Bronchial epithelial cell (primary cell): ENCODE data around the gene MTA3. TPM values are rescaled to one million over a fixed set of nuclear protein-coding genes. Genes with fewer than 3 reads are reported as not detected.

Experiments used
- DNase-seq: peaks from one replicate; pipeline ENCODE4 v3.0.0-alpha.2; 2010; ENCODE audit warnings: low read depth
- FAIRE-seq: peaks from 2 replicates; lab custom pipeline; 2011; peaks lifted over from hg19 to GRCh38; lab: Jason Lieb, UNC
- H3K27me3 ChIP-seq: 2 replicates; pipeline ENCODE4 v1.5.1; 2011; ENCODE audit warnings: low read length; ENCODE audit not compliant: control insufficient read depth, insufficient read depth
- H3K36me3 ChIP-seq: 2 replicates; pipeline ENCODE4 v1.5.1; 2011; ENCODE audit warnings: low read length; ENCODE audit not compliant: control insufficient read depth, insufficient read depth
- H3K4me3 ChIP-seq: 2 replicates; pipeline ENCODE4 v1.5.1; 2011; ENCODE audit warnings: mild to moderate bottlenecking, low read depth, low read length, control low read depth
- CTCF ChIP-seq: IDR thresholded peaks from 2 replicates; pipeline ENCODE4 v1.5.1; 2011; ENCODE audit warnings: mild to moderate bottlenecking, moderate library complexity, low read length, control low read depth, inconsistent platforms; ENCODE audit not compliant: insufficient read depth, severe bottlenecking
- total RNA-seq: library from RNA; depleted of rRNA; stranded (reverse); fragments of >200 nt; gene quantifications from 2 replicates; pipeline ENCODE4 v1.2.1, GENCODE V29; 2014

MTA3 gene
- total RNA-seq, 1 donor from 2014 or later, result 18.2 TPM

GRCh38 chr2:42754021-42754775 lies 185.8 kb downstream of the MTA3 start:
- no peak overlapping the region for H3K4me3 ChIP-seq
- DNase-seq (no peak), FAIRE-seq (no peak)
- no peaks in the 10 kb centered on the region for H3K36me3 ChIP-seq
- TF ChIP-seq CTCF, result no peak
- H3K27me3 ChIP-seq, result no peaks in the 10 kb centered on the region

- no peaks in the 10 kb centered on the region for H3K27me3 ChIP-seq
- no peak overlapping the region for H3K4me3 ChIP-seq
- no peak for FAIRE-seq
- H3K36me3 ChIP-seq, result no peaks in the 10 kb centered on the region
- no peak for TF ChIP-seq CTCF
- DNase-seq, result no peak
Measured at GRCh38 chr2:42754776-42755140, 186.3 kb downstream of the MTA3 start.

DNA sequence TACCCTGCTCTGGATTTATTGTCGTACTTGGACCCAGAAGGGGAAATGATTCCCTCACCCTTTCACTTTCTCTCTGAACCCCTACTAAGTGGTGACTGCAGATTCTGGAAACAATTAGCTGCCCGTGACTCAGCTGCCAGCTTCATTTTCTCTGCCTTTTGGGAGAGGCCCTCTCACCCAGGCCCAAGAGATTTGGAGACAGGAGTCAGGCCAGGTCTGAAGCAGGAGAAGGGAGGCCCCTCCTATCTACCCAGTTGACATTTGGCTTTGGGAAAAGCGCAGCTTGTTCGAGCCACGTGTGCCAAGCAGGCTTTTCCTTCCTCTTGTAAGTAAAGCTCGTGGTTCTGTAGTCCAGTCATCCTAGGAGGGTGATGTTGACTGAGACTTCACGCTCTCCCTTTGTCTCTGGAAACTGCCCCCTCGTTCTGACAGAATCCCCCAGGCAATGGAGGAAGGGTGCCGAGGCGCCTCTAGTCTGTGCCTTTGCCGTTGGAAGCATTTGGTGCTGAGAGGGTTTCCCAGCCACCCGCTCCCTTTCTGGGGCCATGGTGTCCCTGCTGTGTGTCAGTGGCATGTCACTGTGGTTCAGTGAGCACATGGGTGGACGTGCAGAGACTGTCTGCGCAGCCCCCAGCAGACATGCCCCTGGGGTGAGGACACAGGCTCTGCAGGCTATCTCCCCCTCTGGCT lies 186.9 kb downstream of the MTA3 start:
- DNase-seq (no peak), FAIRE-seq (no peak)
- Histone ChIP-seq H3K36me3 (no peaks in the 10 kb centered on the region), H3K4me3 (no peak overlapping the region), H3K27me3 (no peaks in the 10 kb centered on the region)
- TF ChIP-seq CTCF, result no peak

- H3K27me3 ChIP-seq, result no peaks in the 10 kb centered on the region
- TF ChIP-seq CTCF, result no peak
- H3K4me3 ChIP-seq, result no peak overlapping the region
- DNase-seq, result no peak
- H3K36me3 ChIP-seq, result no peaks in the 10 kb centered on the region
- no peak for FAIRE-seq
Measured at GRCh38 chr2:42756150-42756775, 187.8 kb downstream of the MTA3 start.

- no peak for DNase-seq
- Histone ChIP-seq H3K27me3 (no peaks in the 10 kb centered on the region), H3K36me3 (no peaks in the 10 kb centered on the region), H3K4me3 (no peak overlapping the region)
- FAIRE-seq, result no peak
- TF ChIP-seq CTCF, result no peak
Measured at GRCh38 chr2:42756966-42757513, 188.6 kb downstream of the MTA3 start.
